ENCODE data around the gene POLR1A.

DNA sequence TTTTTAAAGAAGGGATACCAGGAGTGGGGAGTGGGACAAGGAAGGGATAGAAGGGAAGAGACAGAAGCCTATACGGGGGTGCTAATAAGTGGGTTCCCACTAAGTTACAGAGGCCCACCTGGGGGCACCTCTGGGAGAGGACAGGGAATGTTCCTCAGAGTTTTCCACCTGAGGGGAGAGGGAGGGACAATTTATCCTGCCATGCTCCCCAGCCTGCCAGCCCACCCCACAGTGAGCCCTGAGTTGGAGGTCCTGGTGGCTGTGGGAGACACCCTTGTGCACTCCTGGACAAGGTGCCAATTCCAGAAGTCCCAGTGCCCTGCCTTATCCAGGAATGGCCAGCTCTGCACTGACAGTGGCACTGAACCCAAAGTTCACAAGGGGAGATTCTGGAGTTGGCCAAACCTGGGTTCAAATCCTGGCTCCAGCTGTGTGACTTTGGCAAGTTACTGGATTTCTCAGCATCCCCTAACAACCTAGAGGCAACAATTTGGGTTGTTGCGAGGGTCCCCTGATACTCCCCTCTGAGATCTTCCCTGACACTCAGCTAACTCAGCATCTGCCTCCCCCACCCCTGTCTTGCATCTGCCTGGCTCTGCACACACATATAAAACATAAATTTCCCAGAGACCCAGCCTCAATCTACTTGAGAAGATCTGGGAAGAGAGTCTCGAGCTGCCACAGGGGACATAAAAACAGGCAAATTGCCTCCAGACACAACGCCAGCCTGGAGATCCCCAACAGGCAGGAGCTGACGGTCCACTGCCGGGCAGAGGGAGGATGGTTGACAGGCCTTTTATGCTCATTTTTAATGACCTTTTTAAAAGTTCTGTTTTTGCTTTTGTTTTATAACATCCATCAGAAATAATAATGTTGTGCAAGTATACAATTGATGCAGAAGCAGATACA lies 118.2 kb downstream of the POLR1A start:
- TF ChIP-seq, protein P1, sequence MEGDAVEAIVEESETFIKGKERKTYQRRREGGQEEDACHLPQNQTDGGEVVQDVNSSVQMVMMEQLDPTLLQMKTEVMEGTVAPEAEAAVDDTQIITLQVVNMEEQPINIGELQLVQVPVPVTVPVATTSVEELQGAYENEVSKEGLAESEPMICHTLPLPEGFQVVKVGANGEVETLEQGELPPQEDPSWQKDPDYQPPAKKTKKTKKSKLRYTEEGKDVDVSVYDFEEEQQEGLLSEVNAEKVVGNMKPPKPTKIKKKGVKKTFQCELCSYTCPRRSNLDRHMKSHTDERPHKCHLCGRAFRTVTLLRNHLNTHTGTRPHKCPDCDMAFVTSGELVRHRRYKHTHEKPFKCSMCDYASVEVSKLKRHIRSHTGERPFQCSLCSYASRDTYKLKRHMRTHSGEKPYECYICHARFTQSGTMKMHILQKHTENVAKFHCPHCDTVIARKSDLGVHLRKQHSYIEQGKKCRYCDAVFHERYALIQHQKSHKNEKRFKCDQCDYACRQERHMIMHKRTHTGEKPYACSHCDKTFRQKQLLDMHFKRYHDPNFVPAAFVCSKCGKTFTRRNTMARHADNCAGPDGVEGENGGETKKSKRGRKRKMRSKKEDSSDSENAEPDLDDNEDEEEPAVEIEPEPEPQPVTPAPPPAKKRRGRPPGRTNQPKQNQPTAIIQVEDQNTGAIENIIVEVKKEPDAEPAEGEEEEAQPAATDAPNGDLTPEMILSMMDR (IDR thresholded peaks at IDR 0.05 in 8 of 11, conservative IDR thresholded peaks at IDR 0.05 in 3 of 11), result no peak
- TF ChIP-seq POLR2AphosphoS5 (IDR thresholded peaks at IDR 0.05) (no peak), POLR2A (IDR thresholded peaks at IDR 0.05) (no peak)
